DMS153 (cell line): ENCODE data around the gene TRIM45.
"Not testable (repeated sequence)": the region's sequence is repeated elsewhere in the genome, so short reads cannot be mapped to it uniquely, and the experiment has no call there.

Experiments used
- DNase-seq: peaks from one replicate; lab custom pipeline; 2025; lab: John Stamatoyannopoulos, UW

The TRIM45 gene

GRCh38 chr1:117121589-117122329 lies at the start of gene TRIM45:
Gene TRIM45 (minus strand): TSS chr1:117121749. CDS start chr1:117121201, 548 bp downstream.
- peak; percentile 95 for DNase-seq

GRCh38 chr1:117169871-117170596 lies 48.5 kb upstream of the TRIM45 start:
- no peak for DNase-seq

GRCh38 chr1:117167402-117167801 lies 45.9 kb upstream of the TRIM45 start:
- no peak for DNase-seq

- no peak for DNase-seq
Observed at GRCh38 chr1:117166076-117166475, 44.5 kb upstream of the TRIM45 start.

- DNase-seq, result no peak
Observed at GRCh38 chr1:117164209-117164608, 42.7 kb upstream of the TRIM45 start.

- DNase-seq, result no peak
Observed at GRCh38 chr1:117162816-117163215, 41.3 kb upstream of the TRIM45 start.

GRCh38 chr1:117161887-117162286 lies 40.3 kb upstream of the TRIM45 start:
- DNase-seq, result no peak

GRCh38 chr1:117151305-117151704 lies 29.8 kb upstream of the TRIM45 start:
- DNase-seq, result not testable (repeated sequence)

- no peak for DNase-seq
Observed at GRCh38 chr1:117150316-117150715, 28.8 kb upstream of the TRIM45 start.

GRCh38 chr1:117147856-117148588 lies 26.5 kb upstream of the TRIM45 start:
- no peak for DNase-seq

GRCh38 chr1:117147341-117147831 lies 25.8 kb upstream of the TRIM45 start:
- no peak for DNase-seq

GRCh38 chr1:117146575-117147340 lies 25.2 kb upstream of the TRIM45 start:
- DNase-seq, result peak; percentile 33

GRCh38 chr1:117146072-117146471 lies 24.5 kb upstream of the TRIM45 start:
- no peak for DNase-seq

- DNase-seq, result no peak
Observed at GRCh38 chr1:117143871-117144270, 22.3 kb upstream of the TRIM45 start.

GRCh38 chr1:117143172-117143571 lies 21.6 kb upstream of the TRIM45 start:
- no peak for DNase-seq

GRCh38 chr1:117142200-117142599 lies 20.7 kb upstream of the TRIM45 start:
- no peak for DNase-seq

- no peak for DNase-seq
Observed at GRCh38 chr1:117138561-117138960, 17.0 kb upstream of the TRIM45 start.

GRCh38 chr1:117138106-117138505 lies 16.6 kb upstream of the TRIM45 start:
- no peak for DNase-seq

- DNase-seq, result no peak
Observed at GRCh38 chr1:117137281-117137855, 15.8 kb upstream of the TRIM45 start.

GRCh38 chr1:117136749-117137148 lies 15.2 kb upstream of the TRIM45 start:
- no peak for DNase-seq

- DNase-seq, result no peak
Observed at GRCh38 chr1:117135329-117135728, 13.8 kb upstream of the TRIM45 start.
